Tibial nerve (tissue), 4 donors: ENCODE data around the gene NFX1.

Source experiments
- EP300 ChIP-seq, 2 donors: sonication (generic); formaldehyde crosslinking; IDR thresholded peaks; one replicate each; pipeline ENCODE4 v1.6.1; 2017; ENCODE audit warnings: antibody characterized with exemption in 2 of 2, mild to moderate bottlenecking in 1 of 2
- POLR2A ChIP-seq, 2 donors: fragments of 450-650 bp; IDR thresholded peaks; one replicate each; pipeline ENCODE4 v1.6.1; 2017; ENCODE audit warnings: antibody characterized with exemption in 2 of 2, mild to moderate bottlenecking in 2 of 2, moderate library complexity in 2 of 2
- TF ChIP-seq, protein P1 (sequence below), 5 experiments: fragments of 200-600 bp in 3 of 5; fragments of 450-650 bp in 2 of 5; sonication (generic) in 3 of 5; IDR thresholded peaks; one replicate each; pipeline ENCODE4 v1.5.1; 2016 to 2019; ENCODE audit warnings: antibody characterized with exemption in 5 of 5, mild to moderate bottlenecking in 3 of 5, moderate library complexity in 2 of 5

DNA sequence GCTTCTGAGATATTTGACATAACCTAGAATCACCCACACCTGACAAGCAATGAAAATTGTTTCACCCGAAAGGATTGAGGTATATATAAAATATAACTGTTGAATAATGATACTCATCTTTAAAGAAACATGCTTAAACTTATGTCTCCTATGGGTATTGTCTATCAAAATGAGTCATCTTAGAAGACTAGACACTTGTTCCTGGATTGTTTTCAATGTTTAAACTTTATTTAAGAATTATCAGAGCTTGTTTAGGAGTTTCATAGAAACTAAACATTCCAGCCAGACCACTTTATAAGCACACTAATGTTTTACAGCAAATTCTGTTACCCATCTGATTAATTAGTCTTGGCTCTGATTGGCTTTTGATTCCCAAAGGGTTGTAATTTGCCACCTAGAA is 19.6 kb downstream of the NFX1 start:
- TF ChIP-seq EP300 (IDR thresholded peaks at IDR 0.05) = no peak
- TF ChIP-seq, protein P1, sequence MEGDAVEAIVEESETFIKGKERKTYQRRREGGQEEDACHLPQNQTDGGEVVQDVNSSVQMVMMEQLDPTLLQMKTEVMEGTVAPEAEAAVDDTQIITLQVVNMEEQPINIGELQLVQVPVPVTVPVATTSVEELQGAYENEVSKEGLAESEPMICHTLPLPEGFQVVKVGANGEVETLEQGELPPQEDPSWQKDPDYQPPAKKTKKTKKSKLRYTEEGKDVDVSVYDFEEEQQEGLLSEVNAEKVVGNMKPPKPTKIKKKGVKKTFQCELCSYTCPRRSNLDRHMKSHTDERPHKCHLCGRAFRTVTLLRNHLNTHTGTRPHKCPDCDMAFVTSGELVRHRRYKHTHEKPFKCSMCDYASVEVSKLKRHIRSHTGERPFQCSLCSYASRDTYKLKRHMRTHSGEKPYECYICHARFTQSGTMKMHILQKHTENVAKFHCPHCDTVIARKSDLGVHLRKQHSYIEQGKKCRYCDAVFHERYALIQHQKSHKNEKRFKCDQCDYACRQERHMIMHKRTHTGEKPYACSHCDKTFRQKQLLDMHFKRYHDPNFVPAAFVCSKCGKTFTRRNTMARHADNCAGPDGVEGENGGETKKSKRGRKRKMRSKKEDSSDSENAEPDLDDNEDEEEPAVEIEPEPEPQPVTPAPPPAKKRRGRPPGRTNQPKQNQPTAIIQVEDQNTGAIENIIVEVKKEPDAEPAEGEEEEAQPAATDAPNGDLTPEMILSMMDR (IDR thresholded peaks at IDR 0.05) = no peak
- TF ChIP-seq POLR2A (IDR thresholded peaks at IDR 0.05) = no peak
